PFSK-1 (cell line): Measurements from ENCODE around the gene TMED8.

Experiments
- FOXP2 ChIP-seq: optimal IDR thresholded peaks from 2 replicates; pipeline ENCODE3; 2011; ENCODE audit warnings: borderline replicate concordance, control low read depth, inconsistent platforms; ENCODE audit not compliant: insufficient read depth; ENCODE audit errors: extremely low read length, extremely low read depth
- POLR2AphosphoS5 ChIP-seq: IDR thresholded peaks from 2 replicates; pipeline ENCODE4 v1.6.1; 2012; ENCODE audit warnings: low read depth, mild to moderate bottlenecking, control low read depth, low read length, moderate library complexity
- SIN3A ChIP-seq: IDR thresholded peaks from 2 replicates; pipeline ENCODE4 v1.6.1; 2012; ENCODE audit warnings: mild to moderate bottlenecking, low read length, moderate library complexity, borderline replicate concordance; ENCODE audit not compliant: insufficient read depth
- TAF1 ChIP-seq: IDR thresholded peaks from 2 replicates; pipeline ENCODE4 v1.6.1; 2012; ENCODE audit warnings: low read length, control low read depth, borderline replicate concordance; ENCODE audit not compliant: insufficient read depth
- TF ChIP-seq, protein P1 (sequence below), 2 experiments: IDR thresholded peaks; 2 replicates each; pipeline versions ENCODE4 v1.6.1 to v1.8.0; 2011 to 2012; ENCODE audit warnings: low read depth in 2 of 2, low read length in 2 of 2, control low read depth in 1 of 2, inconsistent platforms in 1 of 2, mild to moderate bottlenecking in 1 of 2, moderate library complexity in 1 of 2; ENCODE audit not compliant: insufficient read depth in 1 of 2

Gene TMED8

DNA sequence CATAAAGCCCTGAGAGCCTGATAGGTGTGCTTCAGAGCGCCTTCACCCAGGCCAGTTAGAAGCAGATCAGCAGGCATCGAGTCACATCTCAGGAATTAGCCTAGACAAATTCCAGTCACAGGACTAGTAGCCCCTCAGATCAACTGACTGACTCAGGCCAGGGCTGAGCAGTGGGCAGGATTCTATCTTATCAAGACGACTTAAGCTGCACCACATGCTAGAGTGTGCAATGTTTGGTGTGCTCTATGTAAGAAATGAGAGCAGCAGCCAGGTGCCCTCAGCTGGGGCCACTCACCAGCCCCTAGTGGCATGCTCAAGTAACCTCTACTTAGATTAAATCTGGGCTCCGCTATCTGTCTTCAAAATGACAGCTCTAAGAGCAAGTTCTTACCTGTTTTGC lies 86.2 kb downstream of the TMED8 start:
- TF ChIP-seq SIN3A (no peak), POLR2AphosphoS5 (no peak), FOXP2 (no peak), TAF1 (no peak)
- TF ChIP-seq, protein P1, sequence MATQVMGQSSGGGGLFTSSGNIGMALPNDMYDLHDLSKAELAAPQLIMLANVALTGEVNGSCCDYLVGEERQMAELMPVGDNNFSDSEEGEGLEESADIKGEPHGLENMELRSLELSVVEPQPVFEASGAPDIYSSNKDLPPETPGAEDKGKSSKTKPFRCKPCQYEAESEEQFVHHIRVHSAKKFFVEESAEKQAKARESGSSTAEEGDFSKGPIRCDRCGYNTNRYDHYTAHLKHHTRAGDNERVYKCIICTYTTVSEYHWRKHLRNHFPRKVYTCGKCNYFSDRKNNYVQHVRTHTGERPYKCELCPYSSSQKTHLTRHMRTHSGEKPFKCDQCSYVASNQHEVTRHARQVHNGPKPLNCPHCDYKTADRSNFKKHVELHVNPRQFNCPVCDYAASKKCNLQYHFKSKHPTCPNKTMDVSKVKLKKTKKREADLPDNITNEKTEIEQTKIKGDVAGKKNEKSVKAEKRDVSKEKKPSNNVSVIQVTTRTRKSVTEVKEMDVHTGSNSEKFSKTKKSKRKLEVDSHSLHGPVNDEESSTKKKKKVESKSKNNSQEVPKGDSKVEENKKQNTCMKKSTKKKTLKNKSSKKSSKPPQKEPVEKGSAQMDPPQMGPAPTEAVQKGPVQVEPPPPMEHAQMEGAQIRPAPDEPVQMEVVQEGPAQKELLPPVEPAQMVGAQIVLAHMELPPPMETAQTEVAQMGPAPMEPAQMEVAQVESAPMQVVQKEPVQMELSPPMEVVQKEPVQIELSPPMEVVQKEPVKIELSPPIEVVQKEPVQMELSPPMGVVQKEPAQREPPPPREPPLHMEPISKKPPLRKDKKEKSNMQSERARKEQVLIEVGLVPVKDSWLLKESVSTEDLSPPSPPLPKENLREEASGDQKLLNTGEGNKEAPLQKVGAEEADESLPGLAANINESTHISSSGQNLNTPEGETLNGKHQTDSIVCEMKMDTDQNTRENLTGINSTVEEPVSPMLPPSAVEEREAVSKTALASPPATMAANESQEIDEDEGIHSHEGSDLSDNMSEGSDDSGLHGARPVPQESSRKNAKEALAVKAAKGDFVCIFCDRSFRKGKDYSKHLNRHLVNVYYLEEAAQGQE (IDR thresholded peaks at IDR 0.05; ENCODE audit: insufficient read depth in 1 of 2, low read depth in 2 of 2, low read length in 2 of 2), result no peak

DNA sequence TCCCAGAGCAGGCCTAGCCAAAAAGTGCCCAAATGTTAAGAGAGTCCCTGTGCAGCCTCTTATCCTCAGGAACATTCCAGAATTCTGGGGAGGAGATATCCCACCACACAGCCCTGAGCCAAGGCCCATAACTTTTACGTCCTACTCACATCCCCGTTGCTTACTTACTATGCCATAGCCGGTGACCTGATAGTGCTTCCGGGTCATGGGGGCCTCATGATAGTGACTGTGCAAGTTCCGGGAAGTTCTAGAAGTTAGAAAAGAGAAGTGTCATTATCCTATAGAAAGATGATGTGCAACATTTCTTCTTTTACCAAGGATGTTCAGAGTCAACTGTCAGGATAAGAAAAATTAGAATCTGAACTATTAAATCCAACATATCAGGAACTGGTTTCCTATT lies 90.3 kb downstream of the TMED8 start:
- no peak for TF ChIP-seq SIN3A
- TF ChIP-seq FOXP2, result no peak
- TF ChIP-seq POLR2AphosphoS5, result no peak
- TF ChIP-seq, protein P1 (IDR thresholded peaks at IDR 0.05; ENCODE audit: insufficient read depth in 1 of 2, low read depth in 2 of 2, low read length in 2 of 2), result no peak
- no peak for TF ChIP-seq TAF1
